Measurements from ENCODE around the gene ZSCAN22. TPM values are rescaled to one million over a fixed set of nuclear protein-coding genes. Genes with fewer than 3 reads are reported as not detected.

The ZSCAN22 gene
- total and polyA plus RNA-seq, 2 of the 4 experiments (the other 2 are of a cell fraction), result 2.2 to 2.5 TPM

GRCh38 chr19:58278541-58279041 is 48.2 kb upstream of the ZSCAN22 start, which contains the start of gene ZNF8 (continued):
- peak; percentile 67; the same call in 1 of the 2 replicates for TF ChIP-seq POLR2A (IDR thresholded peaks at IDR 0.05; ENCODE audit: low read depth, low read length)

GRCh38 chr19:58279042-58279924 is 47.5 kb upstream of the ZSCAN22 start:
- POLR2A ChIA-PET (ENCODE audit: unreplicated experiment), result interaction anchor here (0.6 kb wide), 1 partner anchor 30 kb away, joined by 4 read pairs; no protein-coding TSS in a partner anchor
- dilution Hi-C loops (cut with HindIII; ENCODE audit: low sequenced_read_pairs, unreplicated experiment), result no loop called here

More at GRCh38 chr19:58279042-58279924, 47.5 kb upstream of the ZSCAN22 start:
- H3K56ac ChIP-seq (ENCODE audit: extremely low read depth, insufficient read depth, low read length), result peak overlapping the region; percentile 51
- ATAC-seq (ENCODE audit: low read depth) (peak; percentile 64), DNase-seq (peak; percentile 51)
- peak overlapping the region; percentile 31 for H4K5ac ChIP-seq (ENCODE audit: low read depth, low read length)
- peak overlapping the region; percentile 78 to 92 for H4K8ac ChIP-seq (ENCODE audit: low read depth in 2 of 2, low read length in 2 of 2)
- H2AK5ac ChIP-seq (ENCODE audit: low read depth, low read length), result peak overlapping the region; percentile 95
- peak overlapping the region; percentile 98 for H2AFZ ChIP-seq (replicated peaks; ENCODE audit: low read length, poor library complexity)
- peak overlapping the region; percentile 48 for H2BK120ac ChIP-seq (ENCODE audit: low read depth, low read length)
- no peak overlapping the region; the same call in 2 of the 3 replicates for H2BK15ac ChIP-seq (ENCODE audit: low read depth, low read length)
- peak overlapping the region; percentile 75 for H3K27ac ChIP-seq (ENCODE audit: insufficient read depth, low read length)
- H4K20me1 ChIP-seq (ENCODE audit: insufficient read depth, low read length), result peaks cover 10% of the 10 kb centered on the region
- no peak overlapping the region for H2BK20ac ChIP-seq (ENCODE audit: low read depth, low read length)
- TF ChIP-seq ELK1 (IDR thresholded peaks at IDR 0.05; ENCODE audit: borderline replicate concordance, low read depth, low read length), result no peak
- TF ChIP-seq USF2 (IDR thresholded peaks at IDR 0.05; ENCODE audit: low read depth, low read length), result 0 out of 2 replicates have a peak, but pooled peaks have one; percentile 11
- peak; percentile 41; the same call in 1 of the 2 replicates for TF ChIP-seq MXI1 (IDR thresholded peaks at IDR 0.05; ENCODE audit: borderline replicate concordance, low read depth, low read length)
- peak overlapping the region; percentile 85 for H3K4me2 ChIP-seq (ENCODE audit: low read depth, low read length)
- H3K4me3 ChIP-seq (ENCODE audit: insufficient read depth, low read depth, low read length), result peak overlapping the region; percentile 65
- H3K9me1 ChIP-seq (ENCODE audit: insufficient read depth, low read length), result peaks cover 8% of the 10 kb centered on the region; the same call in 1 of the 2 replicates
- no peaks in the 10 kb centered on the region for H3K27me3 ChIP-seq (ENCODE audit: control insufficient read depth, insufficient read depth, low read length)
- peak overlapping the region; percentile 88 for H4K91ac ChIP-seq (ENCODE audit: insufficient read depth, low read depth, low read length)
- peak overlapping the region; percentile 79 for H3K9ac ChIP-seq (ENCODE audit: low read depth, low read length)
- peak overlapping the region; percentile 85 for H3K23ac ChIP-seq (ENCODE audit: low read depth, low read length)
- peak overlapping the region; percentile 92 for H3K4ac ChIP-seq (ENCODE audit: low read depth, low read length)
- 4% methylated on average over 29 of the region's 60 CpGs; no CpG with 5 or more reads in 1 of the 2 experiments for WGBS, 2 experiments (ENCODE audit: extremely low coverage in 2 of 2, insufficient read length in 1 of 2)
- in situ Hi-C loops (cut with MboI; ENCODE audit: low sequenced_read_pairs) (no loop called here), intact Hi-C loops (cut with micrococcal nuclease) (loop anchor here (5.0 kb wide), 1 partner anchor 97 kb away; the partner anchor contains the start of gene ZNF274)
- peak overlapping the region; percentile 67 for H2BK5ac ChIP-seq (ENCODE audit: low read depth, low read length, poor library complexity, severe bottlenecking)
- peak overlapping the region; percentile 98 for H2AK9ac ChIP-seq (replicated peaks; ENCODE audit: low read depth, low read length, poor library complexity)
- H3K9me3 ChIP-seq (ENCODE audit: control insufficient read depth, insufficient read depth, low read length), result peaks cover 21% of the 10 kb centered on the region
- H3K79me1 ChIP-seq (ENCODE audit: low read depth in 1 of 2, low read length in 2 of 2), result peaks cover 35 to 63% of the 10 kb centered on the region in 2 experiments
- H3K4me1 ChIP-seq (ENCODE audit: control insufficient read depth, insufficient read depth, low read length), result 0 out of 2 replicates have a peak, but pooled peaks cover 2% of the 10 kb centered on the region
- BruUV-seq (replicated peaks), result TSS peak; percentile 19
- peak overlapping the region; percentile 24; the same call in 1 of the 2 replicates for H3K18ac ChIP-seq (ENCODE audit: low read depth, low read length)
- H3K14ac ChIP-seq (replicated peaks; ENCODE audit: low read depth, low read length), result peak overlapping the region; percentile 95
- CTCF ChIA-PET, result no interaction called here
- peaks cover 26% of the 10 kb centered on the region for H3K36me3 ChIP-seq (ENCODE audit: control insufficient read depth, insufficient read depth, low read length)
